HL-60 (cell line): Measurements from ENCODE around the gene SUN5.

ENCODE experiments used
- POLR2AphosphoS5 ChIP-seq: IDR thresholded peaks from 2 replicates; pipeline ENCODE4 v1.6.1; 2012; ENCODE audit warnings: low read depth
- TF ChIP-seq, protein P1 (sequence below): IDR thresholded peaks from one replicate; pipeline ENCODE4 v1.5.1; 2011; ENCODE audit warnings: low read length, control low read depth, inconsistent platforms; ENCODE audit not compliant: insufficient read depth

DNA sequence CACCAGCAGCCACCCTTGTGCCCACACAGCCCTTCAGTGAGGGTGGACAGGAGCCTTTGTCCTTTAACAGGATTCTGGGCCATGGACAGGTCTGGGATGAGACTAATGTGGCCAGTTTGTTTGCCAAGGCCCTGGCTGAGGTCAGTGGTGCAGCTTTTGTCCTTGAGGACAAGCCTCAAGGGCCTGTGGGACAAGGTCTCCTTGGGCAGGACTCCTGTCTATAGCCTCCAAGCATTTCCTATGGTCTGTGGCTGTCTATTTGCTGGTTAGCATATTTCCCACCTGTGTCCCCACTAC, 44.1 kb downstream of the SUN5 start:
- TF ChIP-seq, protein P1, sequence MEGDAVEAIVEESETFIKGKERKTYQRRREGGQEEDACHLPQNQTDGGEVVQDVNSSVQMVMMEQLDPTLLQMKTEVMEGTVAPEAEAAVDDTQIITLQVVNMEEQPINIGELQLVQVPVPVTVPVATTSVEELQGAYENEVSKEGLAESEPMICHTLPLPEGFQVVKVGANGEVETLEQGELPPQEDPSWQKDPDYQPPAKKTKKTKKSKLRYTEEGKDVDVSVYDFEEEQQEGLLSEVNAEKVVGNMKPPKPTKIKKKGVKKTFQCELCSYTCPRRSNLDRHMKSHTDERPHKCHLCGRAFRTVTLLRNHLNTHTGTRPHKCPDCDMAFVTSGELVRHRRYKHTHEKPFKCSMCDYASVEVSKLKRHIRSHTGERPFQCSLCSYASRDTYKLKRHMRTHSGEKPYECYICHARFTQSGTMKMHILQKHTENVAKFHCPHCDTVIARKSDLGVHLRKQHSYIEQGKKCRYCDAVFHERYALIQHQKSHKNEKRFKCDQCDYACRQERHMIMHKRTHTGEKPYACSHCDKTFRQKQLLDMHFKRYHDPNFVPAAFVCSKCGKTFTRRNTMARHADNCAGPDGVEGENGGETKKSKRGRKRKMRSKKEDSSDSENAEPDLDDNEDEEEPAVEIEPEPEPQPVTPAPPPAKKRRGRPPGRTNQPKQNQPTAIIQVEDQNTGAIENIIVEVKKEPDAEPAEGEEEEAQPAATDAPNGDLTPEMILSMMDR = no peak
- TF ChIP-seq POLR2AphosphoS5 = no peak
